ENCODE measurements around the gene ZNF775.

ZNF775 gene

GRCh38 chr7:150432915-150433892 is 54.1 kb downstream of the ZNF775 start:
- in situ Hi-C loops (cut with MboI; ENCODE audit: low sequenced_read_pairs): no loop called here

DNA sequence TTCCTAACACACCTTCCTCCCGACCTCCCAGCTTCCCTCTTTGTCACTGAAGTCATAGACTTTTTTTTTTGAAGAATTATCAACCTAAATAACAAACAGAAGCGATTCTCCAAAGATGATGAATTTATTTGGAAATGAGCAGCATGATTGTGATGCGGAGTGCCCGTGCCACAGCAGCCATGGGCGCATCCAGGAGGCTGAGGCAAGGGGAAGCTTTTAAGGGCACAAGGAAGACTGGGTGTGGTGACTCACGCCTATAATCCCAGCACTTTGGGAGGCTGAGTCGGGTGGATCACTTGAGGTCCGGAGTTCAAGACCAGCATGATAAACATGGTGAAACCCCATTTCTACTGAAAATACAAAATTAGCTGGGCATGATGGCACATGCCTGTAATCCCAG is 55.1 kb downstream of the ZNF775 start:
- in situ Hi-C loops (cut with MboI; ENCODE audit: low sequenced_read_pairs): no loop called here

DNA sequence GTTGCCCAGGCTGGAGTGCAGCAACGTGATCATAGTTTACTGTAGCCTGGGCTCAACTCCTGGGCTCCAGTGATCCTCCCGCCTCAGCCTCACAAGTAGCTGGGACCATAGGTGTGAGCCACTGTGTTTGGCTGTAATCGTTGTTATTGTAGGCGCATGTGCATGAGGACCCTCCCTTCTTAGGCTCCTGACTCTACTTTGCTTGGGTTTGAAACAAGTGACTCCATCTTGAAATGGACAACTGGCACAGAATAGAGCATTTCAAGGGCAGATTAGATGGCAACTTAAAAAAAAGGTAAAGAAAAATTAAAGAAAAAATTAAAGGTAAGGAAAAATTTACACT is 55.9 kb downstream of the ZNF775 start:
- in situ Hi-C loops (cut with MboI; ENCODE audit: low sequenced_read_pairs): no loop called here

- in situ Hi-C loops (cut with MboI; ENCODE audit: low sequenced_read_pairs): no loop called here
These were observed 56.4 kb downstream of the ZNF775 start for GRCh38 chr7:150435390-150436073.

- in situ Hi-C loops (cut with MboI; ENCODE audit: low sequenced_read_pairs): loop anchor here (10.0 kb wide), 1 partner anchor 315 kb away; no protein-coding TSS in a partner anchor
These were observed 60.8 kb downstream of the ZNF775 start for GRCh38 chr7:150439967-150440366.

GRCh38 chr7:150441524-150441923 is 62.4 kb downstream of the ZNF775 start:
- in situ Hi-C loops (cut with MboI; ENCODE audit: low sequenced_read_pairs): loop anchor here (10.0 kb wide), 1 partner anchor 313 kb away; no protein-coding TSS in a partner anchor

- in situ Hi-C loops (cut with MboI; ENCODE audit: low sequenced_read_pairs): loop anchor here (10.0 kb wide), 1 partner anchor 312 kb away; no protein-coding TSS in a partner anchor
These were observed 63.7 kb downstream of the ZNF775 start for GRCh38 chr7:150442811-150443210.

DNA sequence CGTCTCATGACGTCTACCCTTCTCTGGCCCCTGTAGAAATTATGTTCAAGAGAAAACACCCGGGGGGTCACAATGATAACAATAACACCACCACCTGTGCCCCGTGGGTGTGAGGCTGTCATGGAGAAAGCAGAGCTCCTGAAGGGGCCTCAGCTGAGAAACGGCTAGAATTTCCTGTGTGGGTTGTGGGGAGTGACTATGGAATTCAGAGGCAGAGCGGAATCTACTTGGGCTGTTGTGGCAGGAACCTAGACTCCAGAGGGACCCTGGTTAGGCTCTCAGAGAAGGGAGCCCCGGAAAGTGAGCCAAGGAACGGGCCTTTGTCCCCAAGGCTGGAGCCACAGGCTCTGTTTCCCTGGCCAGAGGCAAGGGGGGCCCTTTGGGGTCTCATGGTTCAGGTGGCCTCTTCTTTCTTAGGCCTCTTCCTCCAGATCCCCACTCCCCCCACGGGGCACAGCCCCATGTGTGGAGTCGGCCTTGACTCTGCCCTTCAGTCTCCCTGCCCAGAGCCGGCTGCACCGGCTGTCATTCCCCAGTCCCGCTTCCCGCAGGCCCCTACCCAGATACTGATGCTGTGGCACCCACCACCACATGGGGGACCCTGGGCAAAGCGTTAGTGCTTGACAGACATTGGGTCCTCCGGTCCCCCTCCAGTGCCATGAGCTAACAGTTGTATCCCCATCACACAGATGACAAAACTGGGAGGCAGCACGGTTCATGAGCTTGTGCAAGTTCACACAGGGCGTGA is 64.8 kb downstream of the ZNF775 start:
- in situ Hi-C loops (cut with MboI; ENCODE audit: low sequenced_read_pairs): loop anchor here (10.0 kb wide), 1 partner anchor 311 kb away; no protein-coding TSS in a partner anchor

GRCh38 chr7:150444674-150445365 is 65.7 kb downstream of the ZNF775 start:
- in situ Hi-C loops (cut with MboI; ENCODE audit: low sequenced_read_pairs): loop anchor here (10.0 kb wide), 1 partner anchor 310 kb away; no protein-coding TSS in a partner anchor

GRCh38 chr7:150446288-150446938 is 67.3 kb downstream of the ZNF775 start:
- in situ Hi-C loops (cut with MboI; ENCODE audit: low sequenced_read_pairs): loop anchor here (10.0 kb wide), 1 partner anchor 308 kb away; no protein-coding TSS in a partner anchor
